Type B pancreatic cell (in vitro differentiated cells): Measurements from ENCODE around the gene CXorf65. TPM values are rescaled to one million over a fixed set of nuclear protein-coding genes. Genes with fewer than 3 reads are reported as not detected.

Experiments
- DNase-seq: peaks from one replicate; pipeline ENCODE4 v3.0.0; 2021; ENCODE audit warnings: mixed read lengths; ENCODE audit not compliant: unreplicated experiment; ENCODE audit errors: extremely low spot score
- H3K27ac Mint-ChIP-seq: 2 replicates; pipeline ENCODE4 v1.8.0; 2021; ENCODE audit warnings: mild to moderate bottlenecking, mixed read lengths
- H3K27me3 Mint-ChIP-seq: 2 replicates; pipeline ENCODE4 v1.8.0; 2021; ENCODE audit warnings: mixed read lengths
- H3K36me3 Mint-ChIP-seq: 2 replicates; pipeline ENCODE4 v1.8.0; 2021; ENCODE audit warnings: mixed read lengths
- H3K4me1 Mint-ChIP-seq: one replicate; pipeline ENCODE4 v1.8.0; 2021; ENCODE audit warnings: mixed read lengths; ENCODE audit not compliant: unreplicated experiment
- H3K4me3 Mint-ChIP-seq: 2 replicates; pipeline ENCODE4 v1.8.0; 2021; ENCODE audit warnings: mild to moderate bottlenecking, mixed read lengths
- H3K9me3 Mint-ChIP-seq: 2 replicates; pipeline ENCODE4 v1.8.0; 2021; ENCODE audit warnings: mixed read lengths
- CTCF ChIP-seq: fragments of 200-600 bp; sonication (generic); conservative IDR thresholded peaks from 2 replicates; pipeline ENCODE4 v1.5.0; 2021; ENCODE audit warnings: antibody characterized with exemption, mild to moderate bottlenecking
- total RNA-seq: library from RNA; stranded (reverse); gene quantifications from 2 replicates; pipeline ENCODE4 v1.2.1, GENCODE V29; 2021; ENCODE audit warnings: low replicate concordance

The CXorf65 gene
- total RNA-seq, 1 donor from 2014 or later = not detected

DNA sequence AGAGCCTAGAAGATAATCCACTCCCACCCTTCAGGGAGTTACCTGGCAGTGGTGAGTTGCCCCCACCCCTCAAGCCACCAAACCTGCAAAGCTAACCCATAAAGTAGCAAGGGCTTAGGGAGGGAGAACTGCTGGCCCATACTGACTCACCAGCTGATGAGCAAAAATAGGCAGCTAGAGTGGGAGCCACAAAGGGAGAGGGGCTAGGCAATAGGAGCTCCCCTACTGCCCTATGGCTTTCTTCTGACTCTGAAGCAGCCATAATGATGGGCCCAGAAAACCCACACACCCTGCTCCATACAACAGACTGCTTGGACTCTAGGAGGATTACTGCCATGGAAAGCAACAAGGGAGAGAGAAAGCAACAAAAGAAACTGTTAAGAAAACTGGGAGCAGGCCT lies 46.4 kb downstream of the CXorf65 start:
- Mint-ChIP-seq H3K27ac (no peak overlapping the region), H3K27me3 (no peaks in the 10 kb centered on the region), H3K36me3 (no peaks in the 10 kb centered on the region), H3K4me1 (no peaks in the 10 kb centered on the region), H3K4me3 (no peak overlapping the region), H3K9me3 (no peaks in the 10 kb centered on the region)
- TF ChIP-seq CTCF = no peak
- DNase-seq = no peak

DNA sequence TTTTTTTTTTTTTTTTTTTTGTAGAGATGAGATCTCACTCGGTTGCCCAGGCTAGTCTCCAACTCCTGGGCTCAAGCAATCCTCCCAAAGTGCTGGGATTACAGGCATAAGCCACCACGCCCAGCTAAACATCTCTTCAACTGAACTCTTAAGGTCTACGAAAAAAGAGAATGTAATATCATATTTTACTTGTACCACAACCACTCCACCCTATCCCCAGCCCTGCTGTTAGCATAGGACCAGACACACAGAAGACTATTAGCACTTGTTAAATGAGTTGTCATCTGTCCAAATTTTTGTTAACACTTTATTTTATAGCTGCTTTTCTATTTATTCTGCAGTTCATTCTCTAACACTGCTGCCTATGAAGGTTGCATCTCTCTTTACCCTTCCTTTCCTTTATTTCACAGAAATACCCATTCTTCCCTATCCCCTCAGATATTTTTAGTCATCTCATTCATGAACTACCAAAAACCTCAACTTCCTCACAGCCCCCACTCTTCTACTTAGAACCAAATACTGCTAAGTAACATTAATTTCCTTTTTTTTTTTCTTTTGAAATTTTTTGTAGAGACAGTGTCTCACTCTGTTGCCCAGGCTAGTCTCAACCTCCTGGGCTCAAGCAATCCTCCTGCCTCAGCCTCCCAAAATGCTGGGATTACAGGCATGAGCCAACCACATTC lies 48.6 kb downstream of the CXorf65 start:
- Mint-ChIP-seq H3K27me3 (no peaks in the 10 kb centered on the region), H3K36me3 (peaks cover 3% of the 10 kb centered on the region), H3K4me3 (no peak overlapping the region), H3K4me1 (no peaks in the 10 kb centered on the region), H3K27ac (no peak overlapping the region), H3K9me3 (no peaks in the 10 kb centered on the region)
- TF ChIP-seq CTCF = no peak
- no peak for DNase-seq

DNA sequence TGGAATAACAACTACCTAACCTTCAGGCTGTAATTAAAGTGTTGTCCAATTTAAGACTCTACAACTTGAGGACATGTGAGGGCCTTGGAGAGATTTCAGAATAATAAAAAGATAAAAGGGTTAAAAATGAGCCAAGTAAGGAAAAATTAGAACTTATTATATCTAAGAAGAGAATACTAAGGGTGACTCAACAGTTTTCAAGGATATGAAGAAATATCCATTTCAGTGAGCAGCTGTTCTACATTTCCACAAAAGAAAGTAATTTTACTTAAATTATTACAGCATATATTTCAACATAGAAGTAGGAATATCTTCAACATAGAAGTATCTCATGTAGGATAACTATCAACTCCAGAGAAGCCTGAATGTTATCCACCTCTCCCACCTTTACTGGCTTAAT lies 49.7 kb downstream of the CXorf65 start:
- Mint-ChIP-seq H3K4me3 (no peak overlapping the region), H3K4me1 (no peaks in the 10 kb centered on the region), H3K36me3 (peaks cover 3% of the 10 kb centered on the region), H3K27me3 (no peaks in the 10 kb centered on the region), H3K27ac (no peak overlapping the region), H3K9me3 (no peaks in the 10 kb centered on the region)
- TF ChIP-seq CTCF = no peak
- DNase-seq = no peak

Other genes with a start within 250 kb of the CXorf65 start
- gene TEX11, start 198.0 kb downstream of the CXorf65 start, total RNA-seq = 0.12 TPM in 1 of 2 replicates, not detected in the other
- gene SLC7A3, start 175.6 kb downstream of the CXorf65 start, total RNA-seq = 1.2 and 9.3 TPM in 2 replicates
- 67.0 and 79.3 TPM in 2 replicates for gene SNX12, start 38.4 kb downstream of the CXorf65 start, total RNA-seq
- 18.8 and 34.1 TPM in 2 replicates for gene FOXO4, start 10.9 kb downstream of the CXorf65 start, total RNA-seq
- 1.5 and 5.2 TPM in 2 replicates for gene IL2RG, start 4.8 kb upstream of the CXorf65 start, total RNA-seq
- gene MED12, start 11.9 kb upstream of the CXorf65 start, total RNA-seq = 44.1 and 77.2 TPM in 2 replicates
- 0.86 and 17.9 TPM in 2 replicates for gene NLGN3, start 38.1 kb upstream of the CXorf65 start, total RNA-seq
- gene GJB1, start 116.5 kb upstream of the CXorf65 start, total RNA-seq = 3.9 and 15.3 TPM in 2 replicates
- 34.9 and 67.8 TPM in 2 replicates for gene ZMYM3, start 147.4 kb upstream of the CXorf65 start, total RNA-seq
- 428 and 634 TPM in 2 replicates for gene NONO, start 176.9 kb upstream of the CXorf65 start, total RNA-seq
- gene ITGB1BP2, start 195.0 kb upstream of the CXorf65 start, total RNA-seq = 1.7 and 3.6 TPM in 2 replicates